ENCODE results near the gene FNBP1.
"Not testable (repeated sequence)": the region's sequence is repeated elsewhere in the genome, so short reads cannot be mapped to it uniquely, and the experiment has no call there.

The FNBP1 gene

GRCh38 chr9:129918296-129918950, 124.6 kb downstream of the FNBP1 start:
- DNase-seq (ENCODE audit: low read depth) = no peak

- no peak for DNase-seq (ENCODE audit: low read depth)
These were observed 126.3 kb downstream of the FNBP1 start for GRCh38 chr9:129916707-129917106.

- no peak for DNase-seq (ENCODE audit: low read depth)
These were observed 128.9 kb downstream of the FNBP1 start for GRCh38 chr9:129914051-129914450.

DNA sequence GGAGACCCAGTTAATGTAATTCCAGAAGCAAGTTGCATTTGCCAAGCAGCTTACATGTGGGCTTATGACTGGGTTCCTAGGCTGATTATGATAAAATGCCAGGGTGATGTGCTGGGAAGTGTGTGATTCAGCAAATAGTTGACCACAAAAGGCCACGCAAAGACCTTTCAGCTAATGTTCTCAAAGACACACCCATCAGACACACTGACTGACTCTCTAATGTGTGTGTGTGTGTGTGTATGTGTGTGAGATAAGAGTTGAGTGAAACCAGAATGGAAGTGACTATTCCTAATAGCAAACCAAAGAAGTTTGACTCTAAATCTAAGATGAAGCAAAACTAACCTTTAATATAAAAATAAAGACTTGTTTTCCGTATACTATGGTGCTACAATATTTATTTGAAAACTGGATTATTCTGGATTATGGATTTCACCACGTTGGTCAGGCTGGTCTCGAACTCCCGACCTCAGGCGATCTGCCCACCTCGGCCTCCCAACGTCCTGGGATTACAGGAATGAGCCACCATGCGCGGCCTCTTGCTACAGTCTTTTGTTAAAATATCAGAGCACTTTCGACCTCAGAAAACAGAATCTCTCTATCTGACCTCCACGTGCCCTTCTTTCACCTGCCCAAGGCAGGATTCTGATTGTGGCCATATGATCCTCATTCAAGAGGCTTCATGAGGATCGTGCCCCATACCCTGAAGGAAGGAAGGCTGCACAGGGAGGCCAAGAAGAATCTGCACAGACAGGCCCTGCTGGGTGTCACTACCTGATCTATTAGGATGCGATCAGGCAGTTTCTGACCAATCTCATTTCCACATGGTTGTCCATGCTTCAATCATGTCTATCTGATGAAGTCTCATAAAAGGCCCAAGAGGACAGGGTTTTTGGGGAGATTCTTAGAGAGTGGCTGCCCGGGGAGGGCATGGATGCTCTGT, 132.1 kb downstream of the FNBP1 start:
- DNase-seq (ENCODE audit: low read depth) = peak; percentile 100

DNA sequence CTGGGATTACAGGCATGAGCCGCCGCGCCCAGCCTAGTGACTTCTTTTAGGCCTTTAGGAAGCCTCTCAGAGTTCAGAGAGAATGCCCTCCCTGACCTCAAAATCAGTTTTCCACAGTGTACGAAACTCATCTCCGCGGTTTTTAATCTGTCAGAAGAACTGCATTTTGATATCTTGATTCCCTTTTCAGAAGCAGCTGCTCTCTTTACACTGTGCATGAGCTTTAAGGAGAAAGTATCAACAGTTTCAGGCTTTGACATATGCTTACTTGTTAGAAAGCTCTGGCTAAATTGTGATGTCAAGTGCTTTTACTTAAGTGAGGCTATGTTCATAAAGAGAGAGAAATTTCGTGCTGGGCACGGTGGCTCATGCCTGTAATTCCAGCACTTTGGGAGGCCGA, 133.1 kb downstream of the FNBP1 start:
- DNase-seq (ENCODE audit: low read depth) = no peak

- no peak for DNase-seq (ENCODE audit: low read depth)
These were observed 134.1 kb downstream of the FNBP1 start for GRCh38 chr9:129908906-129909305.

GRCh38 chr9:129907201-129907600, 135.8 kb downstream of the FNBP1 start:
- no peak for DNase-seq (ENCODE audit: low read depth)

- DNase-seq (ENCODE audit: low read depth) = no peak
These were observed 136.7 kb downstream of the FNBP1 start for GRCh38 chr9:129906298-129906697.

- DNase-seq (ENCODE audit: low read depth) = no peak
These were observed 138.3 kb downstream of the FNBP1 start for GRCh38 chr9:129904734-129905133.

GRCh38 chr9:129902740-129903134, 140.3 kb downstream of the FNBP1 start:
- DNase-seq (ENCODE audit: low read depth) = no peak

GRCh38 chr9:129901993-129902739, 140.8 kb downstream of the FNBP1 start:
- DNase-seq (ENCODE audit: low read depth) = no peak

DNA sequence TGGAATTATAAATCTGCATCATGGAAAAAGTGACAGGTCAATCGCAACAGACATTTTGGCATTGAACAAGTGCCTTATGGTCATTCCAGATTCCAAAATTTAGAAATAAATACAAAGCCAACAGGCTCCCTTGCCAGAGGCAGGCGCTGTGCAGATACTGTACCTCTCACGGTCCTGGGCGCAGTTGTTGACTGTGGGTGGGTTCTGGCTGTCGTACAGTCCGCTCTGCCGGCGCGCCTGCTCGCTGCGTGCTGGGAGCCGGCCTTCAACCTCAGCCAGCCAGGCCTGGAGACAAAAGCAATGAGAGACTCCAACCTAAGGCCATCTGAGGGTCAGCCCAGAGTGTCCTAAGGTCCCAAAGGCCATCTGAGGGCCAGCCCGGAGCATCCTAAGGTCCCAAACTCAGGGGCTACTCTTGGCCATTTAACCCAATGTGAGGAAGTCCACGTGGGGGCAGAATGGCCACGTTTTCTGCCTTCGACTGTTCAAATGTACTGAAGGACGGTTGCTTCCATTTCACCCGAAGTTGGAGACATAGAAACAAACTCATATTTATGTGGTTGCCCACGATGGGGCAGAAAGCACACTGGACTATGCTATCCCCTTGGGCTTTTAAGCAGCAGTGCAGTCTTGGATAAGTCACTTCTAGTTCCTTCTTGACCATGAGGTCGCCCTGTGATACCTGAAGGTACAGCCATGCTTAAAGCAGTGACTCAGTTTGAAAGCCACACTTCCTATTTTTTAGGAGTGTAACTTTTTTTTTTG, 142.5 kb downstream of the FNBP1 start:
- no peak for DNase-seq (ENCODE audit: low read depth)

DNA sequence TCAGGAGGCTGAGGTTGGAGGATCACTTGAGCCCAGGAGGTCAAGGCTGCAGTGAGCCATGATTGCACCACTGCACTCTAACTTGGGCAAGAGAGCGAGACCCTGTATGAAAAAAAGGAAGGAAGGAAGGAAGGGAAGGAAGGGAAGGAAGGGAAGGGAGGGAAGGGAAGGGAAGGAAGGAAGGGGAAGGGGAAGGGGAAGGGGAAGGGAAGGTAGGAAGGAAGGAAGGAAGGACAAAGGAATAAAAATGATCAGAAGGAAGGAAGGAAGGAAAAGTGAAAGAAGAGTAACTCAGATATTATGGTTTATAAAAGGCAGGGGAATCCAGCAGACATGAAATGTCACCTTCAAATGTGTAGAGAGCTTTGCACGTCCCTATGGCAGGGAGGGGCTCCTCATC, 143.4 kb downstream of the FNBP1 start:
- DNase-seq (ENCODE audit: low read depth) = no peak

- DNase-seq (ENCODE audit: low read depth) = peak; percentile 19
These were observed 144.8 kb downstream of the FNBP1 start for GRCh38 chr9:129898185-129898584.

DNA sequence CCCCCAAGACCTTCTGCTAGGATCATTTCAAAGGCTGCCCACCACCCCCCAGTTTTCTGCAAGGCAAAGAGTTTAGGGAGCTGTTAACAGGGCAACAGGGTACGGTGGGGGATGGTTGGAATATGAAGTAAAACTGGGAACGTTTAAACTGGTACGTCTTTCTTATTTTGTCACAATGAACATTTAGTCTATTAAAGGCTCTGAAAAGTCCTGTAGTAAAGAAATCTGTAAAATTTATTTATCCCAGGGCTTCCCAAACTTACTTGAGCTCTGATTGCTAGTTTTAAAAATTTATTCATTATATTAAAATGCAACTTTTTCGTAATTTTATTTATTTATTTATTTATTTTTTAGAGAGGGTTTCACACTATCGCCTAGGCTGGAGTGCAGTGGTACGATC, 145.7 kb downstream of the FNBP1 start:
- DNase-seq (ENCODE audit: low read depth) = no peak

GRCh38 chr9:129895376-129896268, 147.4 kb downstream of the FNBP1 start:
- DNase-seq (ENCODE audit: low read depth) = no peak

- DNase-seq (ENCODE audit: low read depth) = no peak
These were observed 148.7 kb downstream of the FNBP1 start for GRCh38 chr9:129894120-129894823.

DNA sequence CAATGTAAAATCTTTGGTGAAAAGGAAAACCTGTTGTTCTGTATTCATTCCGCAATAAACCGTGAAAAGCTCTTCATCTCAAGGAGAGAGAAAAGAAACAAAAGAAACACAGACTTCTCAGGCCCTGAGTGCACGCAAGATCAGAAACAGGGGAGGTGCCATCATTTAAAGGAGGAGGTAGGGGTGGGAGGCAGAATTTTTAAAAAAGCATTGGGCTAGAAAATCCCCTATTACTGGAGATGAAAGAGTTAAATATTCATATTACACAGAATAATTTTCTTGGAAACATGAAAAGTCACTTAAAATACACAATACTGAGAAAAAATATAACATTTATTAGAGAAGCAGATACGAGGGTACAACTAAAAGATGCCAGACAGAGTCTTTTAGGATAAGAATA, 151.4 kb downstream of the FNBP1 start:
- DNase-seq (ENCODE audit: low read depth) = no peak

- DNase-seq (ENCODE audit: low read depth) = not testable (repeated sequence)
These were observed 152.2 kb downstream of the FNBP1 start for GRCh38 chr9:129890718-129891299.

Measured in amniotic epithelial cell (primary cell).